Measurements from ENCODE around the gene BCL11A.

DNA sequence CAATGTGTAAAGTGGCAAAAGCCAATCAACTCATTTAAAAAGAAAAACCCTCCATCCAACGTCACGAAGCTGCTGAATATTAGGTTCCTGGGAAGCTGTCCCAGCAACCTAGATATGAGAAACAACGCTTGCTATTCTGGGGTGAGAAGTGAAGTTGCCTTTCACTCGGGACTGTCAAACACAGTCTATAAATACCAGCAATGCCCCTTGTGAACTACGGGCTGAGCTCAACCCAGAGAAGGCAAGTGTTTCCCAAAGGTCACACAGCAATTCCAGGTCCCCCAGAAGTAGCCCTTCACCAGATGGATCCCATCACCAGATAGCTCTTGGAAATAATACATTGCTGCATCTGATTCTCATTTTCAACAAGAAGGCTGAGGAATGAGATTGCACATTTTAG, 67.9 kb downstream of the BCL11A start:
- TF ChIP-seq EZH2phosphoT487 (IDR thresholded peaks at IDR 0.05; ENCODE audit: insufficient read depth, low read depth): no peak
- TF ChIP-seq EZH2 (IDR thresholded peaks at IDR 0.05; ENCODE audit: insufficient read depth, poor library complexity, severe bottlenecking): no peak

All from GM23248 (cell line).